GM12878 (cell line): Measurements from ENCODE around the gene GON7. TPM values are rescaled to one million over a fixed set of nuclear protein-coding genes. Genes with fewer than 3 reads are reported as not detected.

Source experiments
- EED ChIP-seq: sonication (generic); IDR thresholded peaks from 2 replicates; pipeline ENCODE4 v1.6.1; 2016; ENCODE audit warnings: antibody characterized with exemption, low read depth
- HDGF ChIP-seq: fragments of 450-650 bp; IDR thresholded peaks from 2 replicates; pipeline ENCODE4 v1.6.1; 2016; ENCODE audit warnings: antibody characterized with exemption
- IRF5 ChIP-seq: fragments of 450-650 bp; IDR thresholded peaks from 2 replicates; pipeline ENCODE4 v1.6.1; 2017; ENCODE audit warnings: borderline replicate concordance
- KAT2A ChIP-seq: conservative IDR thresholded peaks from 2 replicates; pipeline ENCODE4 v1.6.1; 2011; ENCODE audit warnings: low read depth, low read length; ENCODE audit not compliant: control insufficient read depth
- KDM1A ChIP-seq: fragments of 200-600 bp; sonication (generic); IDR thresholded peaks from 2 replicates; pipeline ENCODE4 v1.6.1; 2016; ENCODE audit warnings: borderline replicate concordance
- MTA3 ChIP-seq: IDR thresholded peaks from 2 replicates; pipeline ENCODE4 v1.6.1; 2012; ENCODE audit warnings: low read length, inconsistent platforms, borderline replicate concordance
- NFXL1 ChIP-seq: fragments of 450-650 bp; IDR thresholded peaks from 2 replicates; pipeline ENCODE4 v1.6.1; 2017; ENCODE audit warnings: antibody characterized with exemption, mild to moderate bottlenecking, borderline replicate concordance
- PKNOX1 ChIP-seq: fragments of 450-650 bp; IDR thresholded peaks from 2 replicates; pipeline ENCODE4 v1.6.1; 2016; ENCODE audit warnings: mild to moderate bottlenecking
- PML ChIP-seq: IDR thresholded peaks from 2 replicates; pipeline ENCODE4 v1.6.1; 2012; ENCODE audit warnings: low read length, inconsistent platforms
- POLR2A ChIP-seq: IDR thresholded peaks from 2 replicates; pipeline ENCODE4 v1.6.1; 2011; ENCODE audit warnings: low read depth, mild to moderate bottlenecking, low read length
- POU2F2 ChIP-seq: IDR thresholded peaks from 3 replicates; pipeline ENCODE4 v1.6.1; 2011; ENCODE audit warnings: low read depth, mild to moderate bottlenecking, low read length, borderline replicate concordance
- RAD21 ChIP-seq: IDR thresholded peaks from 2 replicates; pipeline ENCODE4 v1.6.1; 2011; ENCODE audit warnings: mild to moderate bottlenecking, low read depth, low read length, moderate library complexity; ENCODE audit not compliant: insufficient read depth
- RELA ChIP-seq: fragments of 450-650 bp; IDR thresholded peaks from 2 replicates; pipeline ENCODE4 v1.8.0; 2014; ENCODE audit warnings: borderline replicate concordance; ENCODE audit not compliant: partially characterized antibody
- SMC3 ChIP-seq: IDR thresholded peaks from 2 replicates; pipeline ENCODE4 v1.6.1; 2011; ENCODE audit warnings: low read length, improper control_type of control experiment, borderline replicate concordance
- SREBF2 ChIP-seq: IDR thresholded peaks from 2 replicates; pipeline ENCODE4 v1.6.1; 2012; ENCODE audit warnings: mild to moderate bottlenecking, low read length
- TBL1XR1 ChIP-seq: IDR thresholded peaks from 2 replicates; pipeline ENCODE4 v1.6.1; 2012; ENCODE audit warnings: low read depth, low read length, improper control_type of control experiment
- TCF3 ChIP-seq: IDR thresholded peaks from 2 replicates; pipeline ENCODE4 v1.6.1; 2012; ENCODE audit warnings: low read depth, mild to moderate bottlenecking, low read length, borderline replicate concordance; ENCODE audit not compliant: insufficient read depth
- ZBED1 ChIP-seq: IDR thresholded peaks from 2 replicates; pipeline ENCODE4 v1.6.1; 2016; ENCODE audit warnings: borderline replicate concordance
- ZBTB4 ChIP-seq: fragments of 450-650 bp; formaldehyde crosslinking; IDR thresholded peaks from 2 replicates; pipeline ENCODE4 v1.4.0; 2022; ENCODE audit warnings: mild to moderate bottlenecking, moderate library complexity
- ZNF217 ChIP-seq: fragments of 450-650 bp; IDR thresholded peaks from 2 replicates; pipeline ENCODE4 v1.6.1; 2017; ENCODE audit warnings: antibody characterized with exemption, mild to moderate bottlenecking
- ZNF384 ChIP-seq: IDR thresholded peaks from 2 replicates; pipeline ENCODE4 v1.6.1; 2012; ENCODE audit warnings: low read depth, mild to moderate bottlenecking, low read length, improper control_type of control experiment, borderline replicate concordance
- polyA plus RNA-seq, 11 experiments: library from polyadenylated mRNA; depleted of rRNA in 4 of 11; unstranded in 6 of 11; stranded (reverse) in 5 of 11; fragments of >200 nt; fragmentation: Nextera tagmentation in 4 of 11; fragmentation: Illumina TruSeq in 1 of 11; extraction: Ambion mirVana in 4 of 11; extraction: Trizol in 1 of 11; gene quantifications; 1 replicate in 1 of 11; 2 replicates in 10 of 11; pipeline versions ENCODE4 v1.2.1 to v1.2.3, GENCODE V29; 2011 to 2016; ENCODE audit warnings: inconsistent platforms in 2 of 11, missing spikeins in 2 of 11, low read depth in 1 of 11
- total RNA-seq, 4 experiments: library from RNA; depleted of rRNA in 3 of 4; stranded (reverse); fragments of >200 nt in 3 of 4; fragmentation: Illumina TruSeq in 1 of 4; extraction: Trizol in 1 of 4; gene quantifications; 2 replicates each; pipeline versions ENCODE4 v1.2.1 to v1.2.3, GENCODE V29; 2013 to 2021
- TF ChIP-seq, protein P1 (sequence below): IDR thresholded peaks from 2 replicates; pipeline ENCODE4 v1.6.1; 2012; ENCODE audit warnings: low read length, inconsistent platforms
- TF ChIP-seq, protein P2 (sequence below): IDR thresholded peaks from 2 replicates; pipeline ENCODE4 v1.6.1; 2012; ENCODE audit warnings: low read depth, low read length, improper control_type of control experiment

The GON7 gene
- total and polyA plus RNA-seq, 10 of the 15 experiments (the other 5 are each of a cell fraction or from before 2014, with no cell fraction given) = 21.6 to 59.0 (median 33.0) TPM

DNA sequence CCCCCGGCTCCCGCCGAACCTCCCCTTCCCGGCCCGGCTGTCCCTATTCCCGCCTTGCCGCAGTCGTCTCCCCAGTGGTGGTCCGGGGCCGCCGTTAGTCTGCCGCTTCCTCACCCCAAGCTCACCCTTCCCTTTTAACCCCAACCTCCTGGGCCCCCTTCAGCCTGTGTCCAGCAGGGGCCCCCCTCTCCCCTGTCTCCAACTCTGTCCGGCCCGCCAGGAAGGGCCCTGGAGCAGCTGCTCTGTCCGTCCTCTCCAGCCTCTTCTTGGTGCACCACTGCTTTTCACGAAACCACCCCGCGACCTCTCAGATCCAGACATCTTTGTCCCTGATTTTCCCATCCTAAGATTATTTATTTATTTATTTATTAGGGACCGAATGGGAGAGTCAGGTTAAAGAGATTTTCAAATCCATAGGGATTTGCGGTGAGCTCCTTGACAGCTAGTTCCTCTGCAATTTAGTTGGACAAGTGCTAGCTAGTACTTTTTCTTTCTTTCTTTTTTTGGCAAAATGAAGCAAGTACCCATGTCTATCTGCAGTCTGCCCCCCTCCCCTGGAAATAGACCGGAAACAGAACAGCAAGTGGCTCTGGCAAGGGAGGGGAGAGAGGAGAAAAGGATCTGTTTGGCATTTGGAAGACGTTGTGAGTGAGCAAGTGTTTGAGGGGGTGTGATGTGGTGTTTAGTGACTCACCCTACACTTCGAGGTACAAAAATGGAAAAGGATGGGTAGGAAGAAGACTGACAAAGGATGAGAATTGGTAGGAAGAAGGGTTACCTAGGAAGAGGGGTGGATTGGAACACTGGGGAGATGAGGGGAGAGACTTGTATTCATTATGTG, 823 bp upstream of the GON7 start (continued):
- peak; percentile 61 for TF ChIP-seq RAD21
- TF ChIP-seq ZNF384 = no peak
- 0 out of 2 replicates have a peak, but pooled peaks have one; percentile 26 for TF ChIP-seq TBL1XR1
- TF ChIP-seq, protein P1, sequence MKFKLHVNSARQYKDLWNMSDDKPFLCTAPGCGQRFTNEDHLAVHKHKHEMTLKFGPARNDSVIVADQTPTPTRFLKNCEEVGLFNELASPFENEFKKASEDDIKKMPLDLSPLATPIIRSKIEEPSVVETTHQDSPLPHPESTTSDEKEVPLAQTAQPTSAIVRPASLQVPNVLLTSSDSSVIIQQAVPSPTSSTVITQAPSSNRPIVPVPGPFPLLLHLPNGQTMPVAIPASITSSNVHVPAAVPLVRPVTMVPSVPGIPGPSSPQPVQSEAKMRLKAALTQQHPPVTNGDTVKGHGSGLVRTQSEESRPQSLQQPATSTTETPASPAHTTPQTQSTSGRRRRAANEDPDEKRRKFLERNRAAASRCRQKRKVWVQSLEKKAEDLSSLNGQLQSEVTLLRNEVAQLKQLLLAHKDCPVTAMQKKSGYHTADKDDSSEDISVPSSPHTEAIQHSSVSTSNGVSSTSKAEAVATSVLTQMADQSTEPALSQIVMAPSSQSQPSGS = no peak
- TF ChIP-seq, protein P2, sequence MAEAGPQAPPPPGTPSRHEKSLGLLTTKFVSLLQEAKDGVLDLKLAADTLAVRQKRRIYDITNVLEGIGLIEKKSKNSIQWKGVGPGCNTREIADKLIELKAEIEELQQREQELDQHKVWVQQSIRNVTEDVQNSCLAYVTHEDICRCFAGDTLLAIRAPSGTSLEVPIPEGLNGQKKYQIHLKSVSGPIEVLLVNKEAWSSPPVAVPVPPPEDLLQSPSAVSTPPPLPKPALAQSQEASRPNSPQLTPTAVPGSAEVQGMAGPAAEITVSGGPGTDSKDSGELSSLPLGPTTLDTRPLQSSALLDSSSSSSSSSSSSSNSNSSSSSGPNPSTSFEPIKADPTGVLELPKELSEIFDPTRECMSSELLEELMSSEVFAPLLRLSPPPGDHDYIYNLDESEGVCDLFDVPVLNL = no peak
- no peak for TF ChIP-seq SREBF2
- no peak for TF ChIP-seq NFXL1
- no peak for TF ChIP-seq POU2F2
- no peak for TF ChIP-seq TCF3
- TF ChIP-seq PKNOX1 = no peak
- no peak for TF ChIP-seq KAT2A
- peak; percentile 27; the same call in 1 of the 2 replicates for TF ChIP-seq SMC3
- TF ChIP-seq ZBTB4 (CRISPR knock-in tag) = no peak
- TF ChIP-seq EED = 0 out of 2 replicates have a peak, but pooled peaks have one; percentile 44
- TF ChIP-seq KDM1A = no peak
- 0 out of 2 replicates have a peak, but pooled peaks have one; percentile 30 for TF ChIP-seq PML
- no peak for TF ChIP-seq MTA3
- TF ChIP-seq POLR2A = no peak
- no peak for TF ChIP-seq IRF5
- peak; percentile 65 for TF ChIP-seq HDGF
- TF ChIP-seq ZBED1 = no peak
- no peak for TF ChIP-seq RELA
- TF ChIP-seq ZNF217 = no peak
